IMR-90 (cell line): ENCODE data around the gene PTGS2. TPM values are rescaled to one million over a fixed set of nuclear protein-coding genes. Genes with fewer than 3 reads are reported as not detected.
"Not testable (repeated sequence)": the region's sequence is repeated elsewhere in the genome, so short reads cannot be mapped to it uniquely, and the experiment has no call there.

Experiments
- ATAC-seq: fragments of 200-7000 bp; cut with Tn5 transposase; 2 replicates; pipeline ENCODE4 v1.9.1; 2020; ENCODE audit warnings: low read depth, mild to moderate bottlenecking, moderate library complexity
- BruUV-seq: library from RNA; stranded (reverse); fragments of 400-500 nt; replicated peaks from 2 replicates; lab custom pipeline; 2021; lab: Mats Ljungman, UMichigan
- CTCF ChIA-PET: fragments of 300-600 bp; formaldehyde crosslinking; extraction: SDS; loops from one replicate; lab custom pipeline; 2021; ENCODE audit warnings: antibody characterized with exemption; lab: Yijun Ruan, JAX
- POLR2A ChIA-PET: fragments of 300-600 bp; sonication (Branson Sonifier 250); formaldehyde crosslinking; loops from one replicate; lab custom pipeline; 2022; ENCODE audit warnings: antibody characterized with exemption; ENCODE audit not compliant: unreplicated experiment; lab: Charles Lee
- DNase-seq: peaks from one replicate; pipeline ENCODE4 v3.0.0; 2013
- H2AFZ ChIP-seq: replicated peaks from 2 replicates; pipeline ENCODE3; 2013; ENCODE audit warnings: low read length, mild to moderate bottlenecking; ENCODE audit not compliant: poor library complexity
- H2AK5ac ChIP-seq: 2 replicates; pipeline ENCODE4 v1.6.1; 2013; ENCODE audit warnings: low read depth, low read length, inconsistent platforms
- H2AK9ac ChIP-seq: replicated peaks from 2 replicates; pipeline ENCODE3; 2013; ENCODE audit warnings: mild to moderate bottlenecking, low read depth, low read length, moderate library complexity; ENCODE audit not compliant: poor library complexity
- H2BK120ac ChIP-seq: 2 replicates; pipeline ENCODE4 v1.6.1; 2013; ENCODE audit warnings: low read depth, low read length, inconsistent platforms
- H2BK15ac ChIP-seq: 3 replicates; pipeline ENCODE4 v1.6.1; 2013; ENCODE audit warnings: low read depth, low read length, inconsistent platforms
- H2BK20ac ChIP-seq: 2 replicates; pipeline ENCODE4 v1.6.1; 2013; ENCODE audit warnings: low read depth, mild to moderate bottlenecking, inconsistent platforms, low read length, moderate library complexity
- H2BK5ac ChIP-seq: 2 replicates; pipeline ENCODE4 v1.6.1; 2013; ENCODE audit warnings: mild to moderate bottlenecking, low read depth, low read length, inconsistent platforms; ENCODE audit not compliant: poor library complexity, severe bottlenecking
- H3K14ac ChIP-seq: replicated peaks from 2 replicates; pipeline ENCODE4 v1.6.1; 2013; ENCODE audit warnings: low read depth, low read length, inconsistent platforms
- H3K18ac ChIP-seq: 2 replicates; pipeline ENCODE4 v1.6.1; 2013; ENCODE audit warnings: low read depth, low read length, control low read depth
- H3K23ac ChIP-seq: 2 replicates; pipeline ENCODE4 v1.6.1; 2013; ENCODE audit warnings: low read depth, low read length, inconsistent platforms
- H3K27ac ChIP-seq: 2 replicates; pipeline ENCODE4 v1.5.1; 2013; ENCODE audit warnings: mild to moderate bottlenecking, control low read depth, low read length; ENCODE audit not compliant: insufficient read depth
- H3K27me3 ChIP-seq: 2 replicates; pipeline ENCODE4 v1.6.1; 2013; ENCODE audit warnings: low read length; ENCODE audit not compliant: control insufficient read depth, insufficient read depth
- H3K36me3 ChIP-seq: 2 replicates; pipeline ENCODE4 v1.6.1; 2013; ENCODE audit warnings: low read length, mixed read lengths; ENCODE audit not compliant: control insufficient read depth, insufficient read depth
- H3K4ac ChIP-seq: 2 replicates; pipeline ENCODE4 v1.6.1; 2013; ENCODE audit warnings: low read depth, low read length, inconsistent platforms
- H3K4me1 ChIP-seq: 2 replicates; pipeline ENCODE4 v1.6.1; 2013; ENCODE audit warnings: low read length, mixed read lengths; ENCODE audit not compliant: control insufficient read depth, insufficient read depth
- H3K4me2 ChIP-seq: 2 replicates; pipeline ENCODE4 v1.6.1; 2013; ENCODE audit warnings: low read depth, mild to moderate bottlenecking, control low read depth, low read length, moderate library complexity
- H3K4me3 ChIP-seq: 2 replicates; pipeline ENCODE4 v1.5.1; 2013; ENCODE audit warnings: low read depth, mild to moderate bottlenecking, control low read depth, low read length, moderate library complexity; ENCODE audit not compliant: insufficient read depth
- H3K56ac ChIP-seq: 2 replicates; pipeline ENCODE4 v1.6.1; 2013; ENCODE audit warnings: low read length, inconsistent platforms; ENCODE audit not compliant: insufficient read depth; ENCODE audit errors: extremely low read depth
- H3K79me1 ChIP-seq, 2 experiments: 2 replicates each; pipeline ENCODE4 v1.6.1; 2013; ENCODE audit warnings: low read length in 2 of 2, inconsistent platforms in 1 of 2, low read depth in 1 of 2
- H3K9ac ChIP-seq: 2 replicates; pipeline ENCODE4 v1.6.1; 2013; ENCODE audit warnings: low read depth, low read length, control low read depth
- H3K9me1 ChIP-seq: 2 replicates; pipeline ENCODE4 v1.6.1; 2013; ENCODE audit warnings: low read length, inconsistent platforms; ENCODE audit not compliant: insufficient read depth
- H3K9me3 ChIP-seq: 2 replicates; pipeline ENCODE4 v1.6.1; 2013; ENCODE audit warnings: low read length; ENCODE audit not compliant: control insufficient read depth, insufficient read depth
- H4K20me1 ChIP-seq: 2 replicates; pipeline ENCODE4 v1.6.1; 2013; ENCODE audit warnings: low read length, inconsistent platforms; ENCODE audit not compliant: insufficient read depth
- H4K5ac ChIP-seq: 2 replicates; pipeline ENCODE4 v1.6.1; 2013; ENCODE audit warnings: mild to moderate bottlenecking, low read depth, low read length, control low read depth
- H4K8ac ChIP-seq, 2 experiments: 2 replicates each; pipeline ENCODE4 v1.6.1; 2013; ENCODE audit warnings: low read depth in 2 of 2, low read length in 2 of 2, control low read depth in 1 of 2, inconsistent platforms in 1 of 2
- H4K91ac ChIP-seq: 2 replicates; pipeline ENCODE4 v1.6.1; 2013; ENCODE audit warnings: low read depth, low read length, inconsistent platforms; ENCODE audit not compliant: insufficient read depth
- POLR2A ChIP-seq: IDR thresholded peaks from 2 replicates; pipeline ENCODE4 v1.6.1; 2012; ENCODE audit warnings: mild to moderate bottlenecking, low read depth, low read length
- RAD21 ChIP-seq: IDR thresholded peaks from 2 replicates; pipeline ENCODE4 v1.6.1; 2012; ENCODE audit warnings: low read length, improper control_type of control experiment
- RFX5 ChIP-seq: IDR thresholded peaks from 2 replicates; pipeline ENCODE4 v1.8.0; 2012; ENCODE audit warnings: low read depth, mild to moderate bottlenecking, low read length, moderate library complexity
- WGBS, 2 experiments: methylation state at CpG; one replicate each; pipeline versions ENCODE4 v1.1.5 to v1.1.7; 2013; ENCODE audit warnings: missing lambda C conversion rate in 2 of 2; ENCODE audit not compliant: insufficient read length in 1 of 2; ENCODE audit errors: extremely low coverage in 2 of 2; 5-methylcytosine and 5-hydroxymethylcytosine counted together
- dilution Hi-C: fragments of 300-500 bp; cut with HindIII; formaldehyde crosslinking; loops from one replicate; pipeline ENCODE4 v1.14.3; 2018; ENCODE audit warnings: low sequenced_read_pairs; ENCODE audit not compliant: unreplicated experiment
- in situ Hi-C: fragments of 300-500 bp; cut with MboI; formaldehyde crosslinking; loops from 3 replicates; pipeline ENCODE4 v1.14.3; 2019; ENCODE audit warnings: low sequenced_read_pairs, inconsistent platforms, mixed read lengths
- intact Hi-C: fragments of 100-400 bp; cut with micrococcal nuclease; formaldehyde crosslinking; loops from 2 replicates; pipeline ENCODE4 v1.10.0; 2022
- polyA plus RNA-seq, 3 experiments: library from polyadenylated mRNA; depleted of rRNA; stranded (reverse); fragments of >200 nt; gene quantifications; 2 replicates each; pipeline ENCODE4 v1.2.3, GENCODE V29; 2012; ENCODE audit warnings: low replicate concordance in 1 of 3
- total RNA-seq: library from RNA; depleted of rRNA; stranded (reverse); fragments of >200 nt; gene quantifications from 2 replicates; pipeline ENCODE4 v1.2.3, GENCODE V29; 2012

The PTGS2 gene
- total and polyA plus RNA-seq, 2 of the 4 experiments (the other 2 are of a cell fraction): 3.4 to 4.8 TPM

DNA sequence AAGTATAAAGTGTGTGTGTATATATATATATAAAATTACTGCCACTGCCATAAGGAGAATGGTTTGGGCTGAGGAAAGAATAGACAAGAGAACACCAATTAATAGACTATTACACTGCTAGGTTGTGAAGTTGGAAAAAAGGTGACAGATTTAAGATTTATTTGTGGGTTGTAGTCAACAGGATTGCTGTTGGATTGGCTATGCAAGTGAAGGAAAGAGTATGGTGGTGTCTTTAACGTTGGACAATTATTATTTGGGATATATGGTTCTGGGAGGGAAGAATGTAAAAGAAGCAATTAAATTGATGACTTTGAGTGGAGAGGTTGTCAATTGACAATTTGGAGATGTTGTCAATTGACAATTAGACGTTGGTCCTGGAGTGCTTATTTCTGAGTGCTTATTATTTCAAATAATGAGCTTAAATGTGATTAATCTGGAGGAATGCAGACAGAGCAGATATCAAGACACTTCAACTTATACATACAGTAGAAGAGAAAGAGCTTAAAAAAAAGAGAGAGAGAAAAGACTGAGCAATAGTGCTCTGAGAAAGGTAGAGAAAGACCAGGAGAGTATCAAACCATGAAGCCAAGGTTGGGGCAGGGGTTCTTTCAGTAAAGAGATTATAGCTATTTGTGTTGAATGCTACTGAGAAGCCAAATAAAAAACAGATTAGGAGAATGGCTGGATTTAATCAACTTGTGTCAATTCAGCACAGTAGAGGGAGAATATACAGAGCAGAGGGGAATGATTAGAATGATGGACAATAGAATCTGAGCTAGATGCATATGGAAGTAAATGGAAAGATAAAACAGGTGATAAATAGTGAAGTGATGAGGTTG, 9.7 kb downstream of the PTGS2 start:
- H2BK120ac ChIP-seq: no peak overlapping the region
- H3K4me3 ChIP-seq: no peak overlapping the region
- peaks cover 4% of the 10 kb centered on the region for H3K36me3 ChIP-seq
- H3K27me3 ChIP-seq: no peaks in the 10 kb centered on the region
- DNase-seq: no peak
- H4K20me1 ChIP-seq: no peaks in the 10 kb centered on the region
- no TSS peak for BruUV-seq
- no peak overlapping the region for H2AK5ac ChIP-seq
- H4K91ac ChIP-seq: no peak overlapping the region
- ChIA-PET POLR2A (interaction anchor here (0.6 kb wide), 1 partner anchor 135 kb away, joined by 4 read pairs; no protein-coding TSS in a partner anchor), CTCF (no interaction called here)
- H3K14ac ChIP-seq: no peak overlapping the region
- 50% methylated on average over 1 of the region's 2 CpGs; no CpG with 5 or more reads in 1 of the 2 experiments for WGBS, 2 experiments
- no peak for ATAC-seq
- in situ Hi-C loops (no loop called here), dilution Hi-C loops (no loop called here), intact Hi-C loops (no loop called here)
- H2BK5ac ChIP-seq: no peak overlapping the region
- H3K9me3 ChIP-seq: no peaks in the 10 kb centered on the region
- no peak overlapping the region for H3K4ac ChIP-seq
- H3K9me1 ChIP-seq: no peaks in the 10 kb centered on the region
- H4K8ac ChIP-seq: no peak overlapping the region
- no peak for TF ChIP-seq RFX5
- no peak for TF ChIP-seq RAD21
- TF ChIP-seq POLR2A: peak; percentile 11; the same call in 1 of the 2 replicates
- H3K4me2 ChIP-seq: no peak overlapping the region
- no peak overlapping the region for H2AK9ac ChIP-seq
- H4K5ac ChIP-seq: no peak overlapping the region
- no peak overlapping the region for H3K9ac ChIP-seq
- no peak overlapping the region for H3K56ac ChIP-seq
- H3K79me1 ChIP-seq: no peaks in the 10 kb centered on the region
- no peak overlapping the region for H3K27ac ChIP-seq
- no peak overlapping the region for H2AFZ ChIP-seq
- no peak overlapping the region for H2BK20ac ChIP-seq
- no peak overlapping the region for H3K23ac ChIP-seq
- no peaks in the 10 kb centered on the region for H3K4me1 ChIP-seq
- H3K18ac ChIP-seq: no peak overlapping the region
- H2BK15ac ChIP-seq: no peak overlapping the region

DNA sequence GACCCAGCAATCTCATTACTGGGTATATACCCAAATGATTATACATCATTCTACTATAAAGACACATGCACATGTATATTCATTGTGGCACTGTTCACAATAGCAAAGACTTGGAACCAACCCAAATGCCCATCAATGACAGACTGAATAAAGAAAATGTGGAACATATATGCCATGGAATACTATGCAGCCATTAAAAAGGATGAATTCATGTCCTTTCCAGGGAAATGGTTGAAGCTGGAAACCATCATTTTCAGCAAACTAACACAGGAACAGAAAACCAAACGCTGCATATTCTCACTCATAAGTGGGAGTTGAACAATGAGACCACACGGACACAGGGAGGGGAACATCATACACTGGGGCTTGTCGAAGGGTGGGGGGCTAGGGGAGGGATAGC, 10.4 kb downstream of the PTGS2 start:
- H3K9me3 ChIP-seq, H2AK9ac ChIP-seq, CTCF ChIA-PET, H2AK5ac ChIP-seq, H4K20me1 ChIP-seq, POLR2A ChIA-PET, ATAC-seq, H3K79me1 ChIP-seq, H2BK15ac ChIP-seq, H3K27ac ChIP-seq, H3K4me2 ChIP-seq, H2AFZ ChIP-seq, H3K18ac ChIP-seq, in situ Hi-C loops, H3K23ac ChIP-seq, DNase-seq, H3K27me3 ChIP-seq, intact Hi-C loops, H4K5ac ChIP-seq, H3K9ac ChIP-seq, H4K8ac ChIP-seq, H3K9me1 ChIP-seq, H4K91ac ChIP-seq, H3K14ac ChIP-seq, dilution Hi-C loops, BruUV-seq, H3K4me1 ChIP-seq, H2BK20ac ChIP-seq, H2BK120ac ChIP-seq, H3K4me3 ChIP-seq, H3K36me3 ChIP-seq, H2BK5ac ChIP-seq, H3K4ac ChIP-seq, H3K56ac ChIP-seq: not testable (repeated sequence)
- 83% methylated on average over 2 of the region's 3 CpGs; no CpG with 5 or more reads in 1 of the 2 experiments for WGBS, 2 experiments
